Smooth muscle cell (in vitro differentiated cells): ENCODE data around the gene CXCL17. TPM values are rescaled to one million over a fixed set of nuclear protein-coding genes. Genes with fewer than 3 reads are reported as not detected.

Source experiments
- DNase-seq: peaks from one replicate; lab custom pipeline; 2025; ENCODE audit not compliant: unreplicated experiment; lab: John Stamatoyannopoulos, UW
- H2AFZ ChIP-seq: fragments of 200-600 bp; sonication (generic); 2 replicates; pipeline ENCODE4 v1.6.0; 2016; ENCODE audit warnings: antibody characterized with exemption, low read depth, mild to moderate bottlenecking
- H3F3A ChIP-seq: fragments of 200-600 bp; sonication (generic); 2 replicates; pipeline ENCODE4 v1.6.0; 2017; ENCODE audit warnings: antibody characterized with exemption, low read depth
- H3K27ac ChIP-seq: fragments of 200-600 bp; sonication (generic); 2 replicates; pipeline ENCODE4 v1.5.1; 2016; ENCODE audit warnings: low read depth, mild to moderate bottlenecking
- H3K27me3 ChIP-seq: fragments of 200-600 bp; sonication (generic); 2 replicates; pipeline ENCODE4 v1.6.1; 2016; ENCODE audit warnings: low read depth, mild to moderate bottlenecking
- H3K36me3 ChIP-seq: fragments of 200-600 bp; sonication (generic); 2 replicates; pipeline ENCODE4 v1.5.1; 2016; ENCODE audit warnings: low read depth
- H3K4me1 ChIP-seq: fragments of 200-600 bp; sonication (generic); 2 replicates; pipeline ENCODE4 v1.5.1; 2016; ENCODE audit warnings: low read depth
- H3K4me2 ChIP-seq: fragments of 200-600 bp; sonication (generic); 2 replicates; pipeline ENCODE4 v1.6.0; 2016; ENCODE audit warnings: mild to moderate bottlenecking
- H3K4me3 ChIP-seq: fragments of 200-600 bp; sonication (generic); 2 replicates; pipeline ENCODE4 v1.5.1; 2016; ENCODE audit warnings: mild to moderate bottlenecking
- H3K79me2 ChIP-seq: fragments of 200-600 bp; sonication (generic); 2 replicates; pipeline ENCODE4 v1.6.0; 2016; ENCODE audit warnings: low read depth, mild to moderate bottlenecking
- H3K9ac ChIP-seq: fragments of 200-600 bp; sonication (generic); 2 replicates; pipeline ENCODE4 v1.6.0; 2016; ENCODE audit warnings: low read depth
- H3K9me3 ChIP-seq: fragments of 200-600 bp; sonication (generic); replicated peaks from 2 replicates; pipeline ENCODE4 v1.5.1; 2016; ENCODE audit warnings: low read depth
- H4K20me1 ChIP-seq: fragments of 200-600 bp; sonication (generic); 2 replicates; pipeline ENCODE4 v1.6.0; 2016; ENCODE audit warnings: low read depth
- WGBS: methylation state at CpG from one replicate; pipeline ENCODE4 v1.1.7; 2016; ENCODE audit warnings: low lambda C conversion rate; 5-methylcytosine and 5-hydroxymethylcytosine counted together
- polyA plus RNA-seq: library from polyadenylated mRNA; unstranded; fragments of >200 nt; fragmentation: Nextera tagmentation; extraction: Ambion mirVana; gene quantifications from 2 replicates; pipeline ENCODE4 v1.2.1, GENCODE V29; 2016
- total RNA-seq: library from RNA; depleted of rRNA; stranded (reverse); fragments of >200 nt; gene quantifications from 2 replicates; pipeline ENCODE4 v1.2.3, GENCODE V29; 2014
- TF ChIP-seq, protein P1 (sequence below): fragments of 200-600 bp; sonication (generic); IDR thresholded peaks from 2 replicates; pipeline ENCODE4 v1.5.1; 2017; ENCODE audit warnings: borderline replicate concordance, mild to moderate bottlenecking, antibody characterized with exemption; ENCODE audit not compliant: insufficient read depth, poor library complexity, severe bottlenecking

CXCL17 gene
- total and polyA plus RNA-seq, 2 experiments from 2014 or later = not detected

DNA sequence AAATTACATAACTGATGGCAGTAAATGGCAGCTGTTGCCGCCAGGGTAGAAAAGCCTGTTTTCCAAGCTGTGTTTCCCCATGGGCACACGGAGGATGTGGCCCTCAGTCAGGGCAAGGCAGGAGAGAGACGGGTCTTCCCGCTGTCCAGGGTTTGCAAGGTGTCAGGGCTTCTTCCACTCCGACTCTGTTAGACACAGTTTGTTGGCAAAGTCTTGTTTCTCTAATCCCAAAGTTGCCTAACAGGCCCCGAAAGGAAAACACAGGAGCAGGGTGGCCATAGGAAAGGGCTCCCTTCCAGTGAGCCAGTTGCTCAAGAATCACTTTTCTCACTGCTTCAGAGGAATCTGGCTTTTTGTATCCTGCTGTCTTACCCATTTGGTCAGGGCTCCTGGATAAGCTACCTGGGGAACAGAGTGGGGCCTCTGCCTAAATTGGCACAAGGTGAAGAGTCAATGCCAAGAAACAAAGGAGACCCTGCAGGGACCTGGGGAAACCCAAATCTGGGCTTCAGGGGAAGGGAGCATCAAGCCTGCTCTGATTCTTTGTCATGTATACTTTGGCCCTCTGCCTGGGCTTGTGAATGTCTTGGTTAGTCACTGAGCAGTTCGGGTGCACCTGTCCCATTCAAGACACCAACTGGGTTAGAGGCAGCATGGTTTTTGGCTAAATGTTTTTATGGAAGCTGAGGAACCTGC is 29.0 kb upstream of the CXCL17 start:
- H2AFZ ChIP-seq = no peak overlapping the region
- no peak overlapping the region for H3K9ac ChIP-seq
- H4K20me1 ChIP-seq = peaks cover 8% of the 10 kb centered on the region
- DNase-seq = no peak
- H3K79me2 ChIP-seq = no peaks in the 10 kb centered on the region
- no peaks in the 10 kb centered on the region for H3K9me3 ChIP-seq
- H3K27me3 ChIP-seq = no peaks in the 10 kb centered on the region
- TF ChIP-seq, protein P1, sequence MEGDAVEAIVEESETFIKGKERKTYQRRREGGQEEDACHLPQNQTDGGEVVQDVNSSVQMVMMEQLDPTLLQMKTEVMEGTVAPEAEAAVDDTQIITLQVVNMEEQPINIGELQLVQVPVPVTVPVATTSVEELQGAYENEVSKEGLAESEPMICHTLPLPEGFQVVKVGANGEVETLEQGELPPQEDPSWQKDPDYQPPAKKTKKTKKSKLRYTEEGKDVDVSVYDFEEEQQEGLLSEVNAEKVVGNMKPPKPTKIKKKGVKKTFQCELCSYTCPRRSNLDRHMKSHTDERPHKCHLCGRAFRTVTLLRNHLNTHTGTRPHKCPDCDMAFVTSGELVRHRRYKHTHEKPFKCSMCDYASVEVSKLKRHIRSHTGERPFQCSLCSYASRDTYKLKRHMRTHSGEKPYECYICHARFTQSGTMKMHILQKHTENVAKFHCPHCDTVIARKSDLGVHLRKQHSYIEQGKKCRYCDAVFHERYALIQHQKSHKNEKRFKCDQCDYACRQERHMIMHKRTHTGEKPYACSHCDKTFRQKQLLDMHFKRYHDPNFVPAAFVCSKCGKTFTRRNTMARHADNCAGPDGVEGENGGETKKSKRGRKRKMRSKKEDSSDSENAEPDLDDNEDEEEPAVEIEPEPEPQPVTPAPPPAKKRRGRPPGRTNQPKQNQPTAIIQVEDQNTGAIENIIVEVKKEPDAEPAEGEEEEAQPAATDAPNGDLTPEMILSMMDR = no peak
- no peak overlapping the region for H3K4me2 ChIP-seq
- no peak overlapping the region for H3K27ac ChIP-seq
- no peaks in the 10 kb centered on the region for H3K36me3 ChIP-seq
- H3K4me3 ChIP-seq = no peak overlapping the region
- 75% methylated on average over 7 of the region's 7 CpGs for WGBS
- peaks cover 15% of the 10 kb centered on the region for H3K4me1 ChIP-seq
- peaks cover 11% of the 10 kb centered on the region for H3F3A ChIP-seq

DNA sequence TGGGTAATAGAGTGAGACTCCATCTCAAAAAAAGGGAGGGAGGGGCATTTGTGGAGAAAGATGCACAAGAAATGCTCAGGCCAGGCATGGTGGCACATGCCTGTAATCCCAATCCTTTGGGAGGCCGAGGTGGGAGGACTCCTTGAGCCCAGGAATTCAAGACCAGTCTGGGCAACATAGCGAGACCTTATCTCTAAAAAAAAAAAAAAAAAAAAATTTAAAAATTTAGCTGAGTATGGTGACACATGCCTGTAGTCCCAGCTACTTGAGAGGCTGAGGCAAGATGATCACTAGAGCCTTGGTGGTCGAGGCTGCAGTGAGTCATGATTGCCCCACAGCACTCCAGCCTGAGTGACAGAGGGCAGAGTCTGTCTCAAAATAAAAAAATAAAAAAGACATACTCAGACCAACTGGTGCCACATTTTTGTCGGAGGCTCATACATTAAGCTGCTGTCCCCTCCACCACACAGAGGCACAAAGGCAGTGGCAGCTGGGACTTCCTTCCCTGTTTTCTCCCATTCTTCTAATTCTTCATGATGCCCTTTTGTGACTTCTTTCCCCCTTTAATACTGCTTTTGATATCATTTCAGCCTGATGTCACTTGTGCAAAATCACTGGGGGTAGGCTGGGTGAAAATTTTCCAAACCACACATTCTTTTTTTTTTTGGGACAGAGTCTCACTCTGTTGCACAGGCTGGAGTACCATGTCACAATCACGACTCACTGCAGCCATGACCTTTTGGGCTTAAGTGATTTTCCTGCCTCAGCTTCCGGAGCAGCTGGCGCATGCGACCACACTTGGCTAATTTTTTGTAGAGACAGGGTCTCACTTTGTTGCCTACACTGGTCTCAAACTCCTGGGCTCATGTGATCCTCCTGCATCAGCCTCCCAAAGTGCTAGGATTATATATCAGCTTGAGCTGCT is 26.8 kb upstream of the CXCL17 start:
- no peak overlapping the region for H3K4me3 ChIP-seq
- H3K36me3 ChIP-seq = no peaks in the 10 kb centered on the region
- H3K79me2 ChIP-seq = no peaks in the 10 kb centered on the region
- DNase-seq = no peak
- WGBS = 44% methylated on average over 8 of the region's 8 CpGs
- peaks cover 11% of the 10 kb centered on the region for H3F3A ChIP-seq
- H3K9ac ChIP-seq = no peak overlapping the region
- no peaks in the 10 kb centered on the region for H3K9me3 ChIP-seq
- H3K4me2 ChIP-seq = no peak overlapping the region
- no peaks in the 10 kb centered on the region for H3K27me3 ChIP-seq
- peaks cover 8% of the 10 kb centered on the region for H4K20me1 ChIP-seq
- peaks cover 15% of the 10 kb centered on the region for H3K4me1 ChIP-seq
- no peak overlapping the region for H2AFZ ChIP-seq
- TF ChIP-seq, protein P1 = no peak
- H3K27ac ChIP-seq = no peak overlapping the region

DNA sequence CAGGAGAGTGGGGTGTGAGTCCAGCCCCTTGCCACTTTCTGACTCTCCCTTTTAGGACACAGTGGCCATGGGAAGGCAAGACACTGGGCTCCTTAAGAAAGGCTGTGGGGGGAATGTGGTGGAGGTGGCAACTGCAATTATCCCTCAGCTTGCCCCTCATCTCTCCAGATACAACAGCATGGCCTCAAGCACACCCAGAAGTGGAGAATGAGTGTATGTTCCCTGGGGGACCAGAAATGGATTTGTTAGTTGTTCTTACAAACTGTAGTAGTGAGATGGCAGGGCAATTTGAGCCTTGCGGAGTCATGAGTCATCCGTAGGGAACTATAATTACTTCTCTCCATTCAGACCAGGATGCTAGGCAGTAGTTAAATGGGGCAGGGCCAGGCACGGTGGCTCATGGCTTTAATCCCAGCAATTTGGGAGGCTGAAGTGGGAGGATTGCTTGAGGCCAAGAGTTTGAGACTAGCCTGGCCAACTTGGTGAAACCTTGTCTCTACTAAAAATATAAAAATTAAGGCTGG is 25.6 kb upstream of the CXCL17 start:
- no peak overlapping the region for H2AFZ ChIP-seq
- H4K20me1 ChIP-seq = peaks cover 8% of the 10 kb centered on the region
- no peaks in the 10 kb centered on the region for H3K36me3 ChIP-seq
- TF ChIP-seq, protein P1 = no peak
- H3K27ac ChIP-seq = peak overlapping the region; percentile 44
- peaks cover 11% of the 10 kb centered on the region for H3F3A ChIP-seq
- H3K9me3 ChIP-seq = no peaks in the 10 kb centered on the region
- no peak overlapping the region for H3K4me3 ChIP-seq
- peak overlapping the region; percentile 43 for H3K4me2 ChIP-seq
- H3K79me2 ChIP-seq = no peaks in the 10 kb centered on the region
- no peak for DNase-seq
- no peak overlapping the region for H3K9ac ChIP-seq
- 2% methylated on average over 3 of the region's 3 CpGs for WGBS
- no peaks in the 10 kb centered on the region for H3K27me3 ChIP-seq
- peaks cover 8% of the 10 kb centered on the region for H3K4me1 ChIP-seq
